CD4-positive, alpha-beta T cell (primary cell): ENCODE data around the gene BARX1. TPM values are rescaled to one million over a fixed set of nuclear protein-coding genes. Genes with fewer than 3 reads are reported as not detected.

Experiments used
- ATAC-seq: fragments of 200-7000 bp; cut with Tn5 transposase; one replicate; pipeline ENCODE4 v1.10.0; 2022; ENCODE audit warnings: mild to moderate bottlenecking; ENCODE audit not compliant: poor library complexity
- CTCF ChIA-PET: fragments of 350-600 bp; sonication (Branson Sonifier 250); formaldehyde crosslinking; loops from one replicate; lab custom pipeline; 2021; ENCODE audit warnings: antibody characterized with exemption, inconsistent platforms; lab: Charles Lee
- POLR2A ChIA-PET: fragments of 350-600 bp; sonication (Branson Sonifier 250); formaldehyde crosslinking; loops from one replicate; lab custom pipeline; 2021; ENCODE audit warnings: antibody characterized with exemption, inconsistent platforms; lab: Charles Lee
- DNase-seq, 14 experiments: peaks; one replicate each; pipeline ENCODE4 v3.0.0-alpha.2; 2013 to 2020; ENCODE audit warnings: mixed read lengths in 2 of 14
- H3K27ac ChIP-seq, 2 donors: one replicate each; pipeline versions ENCODE4 v1.5.1 to v1.7.0; 2013; ENCODE audit warnings: low read length in 2 of 2, low read depth in 1 of 2, mild to moderate bottlenecking in 1 of 2
- H3K27me3 ChIP-seq, 2 experiments: 1 replicate in 1 of 2; 2 replicates in 1 of 2; pipeline versions ENCODE4 v1.6.1 to v1.7.0; 2013; ENCODE audit warnings: low read length in 2 of 2, control low read depth in 1 of 2, mild to moderate bottlenecking in 1 of 2, moderate library complexity in 1 of 2; ENCODE audit not compliant: insufficient read depth in 2 of 2, control insufficient read depth in 1 of 2
- H3K36me3 ChIP-seq: one replicate; pipeline ENCODE4 v1.6.1; 2013; ENCODE audit warnings: low read length, control low read depth; ENCODE audit not compliant: insufficient read depth
- H3K4me1 ChIP-seq: one replicate; pipeline ENCODE4 v1.6.1; 2013; ENCODE audit warnings: low read length, control low read depth; ENCODE audit not compliant: insufficient read depth
- H3K4me3 ChIP-seq: one replicate; pipeline ENCODE4 v1.5.1; 2013; ENCODE audit warnings: mild to moderate bottlenecking, low read length, moderate library complexity
- H3K9me3 ChIP-seq, 2 experiments: 1 replicate in 1 of 2; 2 replicates in 1 of 2; pipeline versions ENCODE4 v1.6.1 to v1.7.0; 2013; ENCODE audit warnings: low read length in 2 of 2, mild to moderate bottlenecking in 2 of 2, control low read depth in 1 of 2, moderate library complexity in 1 of 2; ENCODE audit not compliant: control insufficient read depth in 1 of 2, insufficient read depth in 1 of 2
- H3K27ac Mint-ChIP-seq: one replicate; pipeline ENCODE4 v1.8.0; 2020; ENCODE audit warnings: mixed read lengths
- H3K27me3 Mint-ChIP-seq: one replicate; pipeline ENCODE4 v1.8.0; 2021; ENCODE audit warnings: mixed read lengths
- H3K36me3 Mint-ChIP-seq: one replicate; pipeline ENCODE4 v1.8.0; 2021; ENCODE audit warnings: low read depth, mixed read lengths
- H3K4me1 Mint-ChIP-seq: one replicate; pipeline ENCODE4 v1.8.0; 2021; ENCODE audit warnings: low read depth, mixed read lengths
- H3K4me3 Mint-ChIP-seq: one replicate; pipeline ENCODE4 v1.8.0; 2020; ENCODE audit warnings: mild to moderate bottlenecking, mixed read lengths
- H3K9me3 Mint-ChIP-seq: one replicate; pipeline ENCODE4 v1.8.0; 2020; ENCODE audit warnings: mixed read lengths
- intact Hi-C, 2 experiments: fragments of 100-400 bp; cut with DNase I in 1 of 2; cut with micrococcal nuclease in 1 of 2; formaldehyde crosslinking; loops; one replicate each; pipeline versions ENCODE4 v1.15.1 to v1.9.0; 2023 to 2025; cut with DNase I, micrococcal nuclease
- total RNA-seq, 174 experiments: library from RNA in 2 of 174; stranded (reverse) in 2 of 174; gene quantifications; one replicate each; pipeline ENCODE4 v1.2.3 and lab custom pipeline; 2021 to 2026
- TF ChIP-seq, protein P1 (sequence below): fragments of 200-600 bp; IDR thresholded peaks from one replicate; pipeline ENCODE4 v1.8.0; 2022; ENCODE audit warnings: antibody characterized with exemption, mild to moderate bottlenecking

BARX1 gene
- total RNA-seq, 2 experiments from 2014 or later: 0.17 to 0.33 TPM

GRCh38 chr9:93958121-93958818 lies 3.1 kb upstream of the BARX1 start:
- H3K4me3 ChIP-seq: peak overlapping the region; percentile 24
- peaks cover 0 to 57% of the 10 kb centered on the region in 2 experiments for H3K9me3 ChIP-seq
- Mint-ChIP-seq H3K27me3 (peaks cover 84% of the 10 kb centered on the region), H3K36me3 (no peaks in the 10 kb centered on the region), H3K27ac (no peak overlapping the region), H3K4me1 (peaks cover 53% of the 10 kb centered on the region), H3K4me3 (peak overlapping the region; percentile 65), H3K9me3 (no peaks in the 10 kb centered on the region)
- POLR2A ChIA-PET: no interaction called here
- ATAC-seq: no peak
- H3K27me3 ChIP-seq: peaks cover 70 to 86% of the 10 kb centered on the region in 2 experiments
- H3K36me3 ChIP-seq: no peaks in the 10 kb centered on the region
- TF ChIP-seq, protein P1, sequence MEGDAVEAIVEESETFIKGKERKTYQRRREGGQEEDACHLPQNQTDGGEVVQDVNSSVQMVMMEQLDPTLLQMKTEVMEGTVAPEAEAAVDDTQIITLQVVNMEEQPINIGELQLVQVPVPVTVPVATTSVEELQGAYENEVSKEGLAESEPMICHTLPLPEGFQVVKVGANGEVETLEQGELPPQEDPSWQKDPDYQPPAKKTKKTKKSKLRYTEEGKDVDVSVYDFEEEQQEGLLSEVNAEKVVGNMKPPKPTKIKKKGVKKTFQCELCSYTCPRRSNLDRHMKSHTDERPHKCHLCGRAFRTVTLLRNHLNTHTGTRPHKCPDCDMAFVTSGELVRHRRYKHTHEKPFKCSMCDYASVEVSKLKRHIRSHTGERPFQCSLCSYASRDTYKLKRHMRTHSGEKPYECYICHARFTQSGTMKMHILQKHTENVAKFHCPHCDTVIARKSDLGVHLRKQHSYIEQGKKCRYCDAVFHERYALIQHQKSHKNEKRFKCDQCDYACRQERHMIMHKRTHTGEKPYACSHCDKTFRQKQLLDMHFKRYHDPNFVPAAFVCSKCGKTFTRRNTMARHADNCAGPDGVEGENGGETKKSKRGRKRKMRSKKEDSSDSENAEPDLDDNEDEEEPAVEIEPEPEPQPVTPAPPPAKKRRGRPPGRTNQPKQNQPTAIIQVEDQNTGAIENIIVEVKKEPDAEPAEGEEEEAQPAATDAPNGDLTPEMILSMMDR: no peak
- H3K4me1 ChIP-seq: peaks cover 61% of the 10 kb centered on the region
- H3K27ac ChIP-seq: no peak overlapping the region
- CTCF ChIA-PET: no interaction called here
- peak in 1 of 14 experiments; percentile 34 for DNase-seq
- intact Hi-C loops: no loop called here

- H3K36me3 ChIP-seq: no peaks in the 10 kb centered on the region
- Mint-ChIP-seq H3K9me3 (no peaks in the 10 kb centered on the region), H3K27ac (no peak overlapping the region), H3K4me3 (peak overlapping the region; percentile 21), H3K36me3 (no peaks in the 10 kb centered on the region), H3K4me1 (peaks cover 53% of the 10 kb centered on the region), H3K27me3 (peaks cover 81% of the 10 kb centered on the region)
- TF ChIP-seq, protein P1: no peak
- peaks cover 71% of the 10 kb centered on the region for H3K4me1 ChIP-seq
- ChIA-PET POLR2A (no interaction called here), CTCF (no interaction called here)
- no peak for ATAC-seq
- intact Hi-C loops: no loop called here
- no peak overlapping the region for H3K27ac ChIP-seq
- H3K27me3 ChIP-seq: peaks cover 84 to 90% of the 10 kb centered on the region in 2 experiments
- no peak overlapping the region for H3K4me3 ChIP-seq
- H3K9me3 ChIP-seq: peaks cover 0 to 65% of the 10 kb centered on the region in 2 experiments
- no peak for DNase-seq
Observed at GRCh38 chr9:93955981-93956784, 1.0 kb upstream of the BARX1 start.

- no peaks in the 10 kb centered on the region for H3K36me3 Mint-ChIP-seq
- DNase-seq (no peak), ATAC-seq (no peak)
- peaks cover 82 to 87% of the 10 kb centered on the region in 2 experiments for H3K27me3 ChIP-seq
- H3K4me3 Mint-ChIP-seq: no peak overlapping the region
- no peak overlapping the region for H3K27ac ChIP-seq
- TF ChIP-seq, protein P1: no peak
- POLR2A ChIA-PET: no interaction called here
- no peaks in the 10 kb centered on the region for H3K9me3 Mint-ChIP-seq
- intact Hi-C loops: no loop called here
- no peak overlapping the region for H3K4me3 ChIP-seq
- H3K9me3 ChIP-seq: peaks cover 0 to 61% of the 10 kb centered on the region in 2 experiments
- H3K27me3 Mint-ChIP-seq: peaks cover 82% of the 10 kb centered on the region
- H3K4me1 Mint-ChIP-seq: peaks cover 56% of the 10 kb centered on the region
- CTCF ChIA-PET: no interaction called here
- H3K27ac Mint-ChIP-seq: no peak overlapping the region
- no peaks in the 10 kb centered on the region for H3K36me3 ChIP-seq
- peaks cover 71% of the 10 kb centered on the region for H3K4me1 ChIP-seq
Observed at GRCh38 chr9:93954434-93955061, 607 bp downstream of the BARX1 start.
